HUDEP-2 (cell line): ENCODE results near the gene TBX19.
A peak's percentile ranks its signal among the peaks of the same experiment; 100 is the strongest.

Experiments
- DNase-seq, 76 experiments: peaks; one replicate each; lab custom pipeline; 2025; ENCODE audit not compliant: unreplicated experiment in 76 of 76; lab: John Stamatoyannopoulos, UW

The TBX19 gene

GRCh38 chr1:168280296-168280927 is at the start of gene TBX19:
Gene TBX19 (plus strand): TSS chr1:168280877. CDS start chr1:168281091, 214 bp downstream.
- peak in 3 of 76 experiments; percentile 5 to 11 (median 8) for DNase-seq

GRCh38 chr1:168234846-168235547 is 45.7 kb upstream of the TBX19 start:
- peak in 38 of 76 experiments; percentile 2 to 65 (median 18) for DNase-seq

GRCh38 chr1:168235548-168235885 is 45.2 kb upstream of the TBX19 start:
- no peak for DNase-seq

- DNase-seq: no peak
These were observed 44.7 kb upstream of the TBX19 start for GRCh38 chr1:168235937-168236336.

GRCh38 chr1:168236836-168237611 is 43.7 kb upstream of the TBX19 start:
- DNase-seq: no peak

GRCh38 chr1:168243198-168243597 is 37.5 kb upstream of the TBX19 start:
- DNase-seq: no peak

GRCh38 chr1:168243636-168244212 is 37.0 kb upstream of the TBX19 start:
- DNase-seq: no peak

- no peak for DNase-seq
These were observed 35.6 kb upstream of the TBX19 start for GRCh38 chr1:168245042-168245441.

- DNase-seq: no peak
These were observed 34.2 kb upstream of the TBX19 start for GRCh38 chr1:168246506-168246905.

GRCh38 chr1:168252204-168252733 is 28.4 kb upstream of the TBX19 start:
- no peak for DNase-seq

GRCh38 chr1:168256164-168256563 is 24.5 kb upstream of the TBX19 start:
- no peak for DNase-seq

- DNase-seq: no peak
These were observed 23.3 kb upstream of the TBX19 start for GRCh38 chr1:168257397-168257796.

GRCh38 chr1:168259567-168259966 is 21.1 kb upstream of the TBX19 start:
- no peak for DNase-seq

- no peak for DNase-seq
These were observed 20.3 kb upstream of the TBX19 start for GRCh38 chr1:168260393-168260792.

- no peak for DNase-seq
These were observed 19.3 kb upstream of the TBX19 start for GRCh38 chr1:168261390-168261789.

- DNase-seq: no peak
These were observed 17.5 kb upstream of the TBX19 start for GRCh38 chr1:168263130-168263529.

GRCh38 chr1:168264296-168264695 is 16.4 kb upstream of the TBX19 start:
- DNase-seq: no peak

GRCh38 chr1:168265596-168265995 is 15.1 kb upstream of the TBX19 start:
- no peak for DNase-seq

GRCh38 chr1:168266644-168267186 is 14.0 kb upstream of the TBX19 start:
- DNase-seq: peak in 71 of 76 experiments; percentile 15 to 81 (median 49)

- no peak for DNase-seq
These were observed 9.0 kb upstream of the TBX19 start for GRCh38 chr1:168271636-168272035.

GRCh38 chr1:168273575-168273974 is 7.1 kb upstream of the TBX19 start:
- DNase-seq: no peak
